ENCODE results near the gene FAM3D.

The FAM3D gene

DNA sequence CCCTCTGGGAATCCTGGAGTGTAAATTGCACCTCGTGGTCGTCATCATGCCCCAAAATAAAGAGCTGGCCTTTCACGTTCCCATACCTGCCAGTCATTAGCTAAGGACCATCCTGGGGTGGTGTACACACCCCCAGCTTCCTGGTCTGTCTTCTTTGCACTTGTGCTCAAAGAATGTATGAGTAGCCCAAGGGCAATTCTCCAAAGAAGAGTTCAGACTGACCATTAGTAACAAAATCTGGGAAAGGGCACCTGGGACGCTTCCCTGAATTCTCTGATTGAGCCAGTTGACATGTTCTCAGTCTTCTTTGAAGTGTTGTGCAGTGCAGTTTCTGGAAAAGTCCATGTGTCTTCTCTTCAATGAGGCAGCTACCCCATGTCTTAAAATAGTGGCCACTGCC, 34.8 kb downstream of the FAM3D start:
- Mint-ChIP-seq H3K4me3 (no peak overlapping the region), H3K36me3 (ENCODE audit: low read depth) (no peaks in the 10 kb centered on the region), H3K4me1 (ENCODE audit: low read depth) (no peaks in the 10 kb centered on the region), H3K27ac (no peak overlapping the region), H3K9me3 (no peaks in the 10 kb centered on the region), H3K27me3 (peaks cover 3% of the 10 kb centered on the region)

DNA sequence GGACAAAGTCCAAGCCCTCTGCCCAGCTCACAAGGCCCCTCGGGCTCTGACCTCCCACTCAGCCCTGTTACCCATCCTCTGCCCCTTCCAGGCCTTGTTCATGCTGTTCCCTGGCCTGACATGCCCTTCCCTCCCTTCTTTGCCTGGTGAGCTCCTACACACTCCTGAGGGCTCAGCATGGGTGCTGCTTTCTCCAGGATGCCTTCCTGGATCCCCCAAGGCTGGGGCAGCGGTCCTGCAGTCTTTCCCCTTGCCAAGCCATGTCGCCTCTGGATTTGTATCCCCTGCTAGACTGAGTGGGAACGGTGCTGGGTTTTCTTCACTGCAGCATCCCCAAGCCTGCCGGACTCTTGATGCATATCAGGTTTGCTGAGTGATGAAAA, 35.9 kb downstream of the FAM3D start:
- Mint-ChIP-seq H3K9me3 (no peaks in the 10 kb centered on the region), H3K4me1 (ENCODE audit: low read depth) (no peaks in the 10 kb centered on the region), H3K27me3 (peaks cover 3% of the 10 kb centered on the region), H3K36me3 (ENCODE audit: low read depth) (no peaks in the 10 kb centered on the region), H3K4me3 (no peak overlapping the region), H3K27ac (no peak overlapping the region)

DNA sequence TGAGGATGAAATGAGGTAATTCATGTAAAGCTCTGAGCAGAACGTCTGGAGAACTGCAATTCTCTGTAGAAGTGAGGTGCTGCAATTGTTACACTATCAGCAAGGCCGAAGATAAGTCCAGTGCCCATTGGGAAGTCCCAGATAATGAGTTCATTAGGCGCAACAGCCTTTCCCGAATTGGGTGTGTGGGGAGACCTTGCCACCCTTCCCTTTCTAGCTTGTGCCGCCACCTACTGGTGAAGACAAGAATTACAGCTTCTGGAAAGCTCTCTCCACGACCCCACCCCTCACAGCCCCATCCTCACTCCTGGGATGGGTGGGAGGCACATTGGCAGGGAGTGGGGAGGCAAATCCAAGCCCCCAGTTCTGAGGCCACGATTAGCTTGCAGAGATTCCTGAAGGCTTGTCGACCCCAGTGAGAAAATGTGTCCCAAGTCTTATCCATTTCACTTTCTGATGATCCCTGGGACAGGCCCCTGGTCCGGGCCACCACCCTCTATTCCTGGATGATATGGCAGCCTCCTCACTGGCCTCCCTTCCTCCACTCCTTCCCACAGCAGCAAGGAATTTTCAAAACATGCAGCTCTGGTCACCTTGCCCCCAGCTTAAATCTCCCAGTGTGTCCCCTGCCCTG, 36.4 kb downstream of the FAM3D start:
- no peak overlapping the region for H3K27ac Mint-ChIP-seq
- H3K36me3 Mint-ChIP-seq (ENCODE audit: low read depth) = no peaks in the 10 kb centered on the region
- no peak overlapping the region for H3K4me3 Mint-ChIP-seq
- H3K27me3 Mint-ChIP-seq = peaks cover 3% of the 10 kb centered on the region
- H3K4me1 Mint-ChIP-seq (ENCODE audit: low read depth) = no peaks in the 10 kb centered on the region
- no peaks in the 10 kb centered on the region for H3K9me3 Mint-ChIP-seq

DNA sequence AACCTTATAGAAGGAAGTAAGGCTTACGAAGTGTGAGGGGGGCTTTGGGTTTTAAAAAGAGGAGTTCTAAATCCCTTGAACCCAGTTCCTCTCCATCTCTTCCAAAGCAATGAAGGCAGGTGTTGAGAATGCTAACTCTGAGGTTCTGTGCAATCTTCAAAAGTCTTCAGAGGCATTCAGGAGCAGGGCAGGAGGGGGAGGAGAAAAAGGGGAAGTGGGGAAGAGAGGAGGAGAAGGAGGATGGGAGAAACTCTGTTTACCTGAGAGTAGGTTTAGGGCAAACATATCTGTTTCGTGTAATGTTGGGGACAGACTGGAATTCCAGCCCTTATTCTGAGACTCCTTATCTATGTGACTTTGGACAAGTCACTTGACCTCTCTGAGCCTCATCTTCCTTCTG, 36.9 kb downstream of the FAM3D start:
- H3K27me3 Mint-ChIP-seq = peaks cover 3% of the 10 kb centered on the region
- H3K9me3 Mint-ChIP-seq = no peaks in the 10 kb centered on the region
- H3K4me1 Mint-ChIP-seq (ENCODE audit: low read depth) = no peaks in the 10 kb centered on the region
- no peak overlapping the region for H3K27ac Mint-ChIP-seq
- no peak overlapping the region for H3K4me3 Mint-ChIP-seq
- no peaks in the 10 kb centered on the region for H3K36me3 Mint-ChIP-seq (ENCODE audit: low read depth)

DNA sequence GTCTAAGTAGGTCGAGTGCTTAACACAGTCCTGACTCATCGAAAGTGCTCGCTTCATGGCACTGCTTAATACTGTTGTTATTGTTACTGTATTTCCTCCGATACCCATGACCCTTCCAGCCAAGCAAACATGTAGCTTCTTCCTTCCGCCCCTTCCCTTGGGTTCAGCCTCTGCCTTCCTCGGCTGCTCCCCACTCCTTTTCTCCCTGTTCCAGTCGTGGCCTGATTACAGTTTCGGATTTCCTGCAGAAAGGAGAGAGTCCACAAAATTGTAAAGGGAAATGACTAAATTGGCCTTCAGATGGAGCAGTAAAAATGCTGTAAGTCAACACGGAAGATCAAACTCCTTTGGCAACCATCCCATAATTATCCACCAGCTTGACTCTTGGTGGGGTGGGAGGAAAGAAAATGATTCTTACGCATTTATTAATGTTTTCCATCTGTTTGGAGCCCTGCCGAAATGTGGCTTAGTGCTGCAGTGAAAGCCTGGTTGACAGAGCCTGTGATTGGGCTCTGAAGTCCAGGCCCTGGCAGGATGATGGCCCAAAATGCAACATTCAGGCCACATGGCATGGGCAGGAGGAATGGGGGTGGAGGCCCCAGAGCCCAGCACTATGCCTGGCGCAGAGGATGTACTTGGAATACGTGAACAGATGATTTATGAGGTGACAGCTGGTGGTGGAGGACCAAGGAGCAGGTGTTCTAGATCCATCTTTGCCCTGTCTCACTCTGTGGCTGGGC, 37.6 kb downstream of the FAM3D start:
- Mint-ChIP-seq H3K4me3 (no peak overlapping the region), H3K27ac (no peak overlapping the region), H3K36me3 (ENCODE audit: low read depth) (no peaks in the 10 kb centered on the region), H3K9me3 (no peaks in the 10 kb centered on the region), H3K4me1 (ENCODE audit: low read depth) (no peaks in the 10 kb centered on the region), H3K27me3 (peaks cover 3% of the 10 kb centered on the region)

DNA sequence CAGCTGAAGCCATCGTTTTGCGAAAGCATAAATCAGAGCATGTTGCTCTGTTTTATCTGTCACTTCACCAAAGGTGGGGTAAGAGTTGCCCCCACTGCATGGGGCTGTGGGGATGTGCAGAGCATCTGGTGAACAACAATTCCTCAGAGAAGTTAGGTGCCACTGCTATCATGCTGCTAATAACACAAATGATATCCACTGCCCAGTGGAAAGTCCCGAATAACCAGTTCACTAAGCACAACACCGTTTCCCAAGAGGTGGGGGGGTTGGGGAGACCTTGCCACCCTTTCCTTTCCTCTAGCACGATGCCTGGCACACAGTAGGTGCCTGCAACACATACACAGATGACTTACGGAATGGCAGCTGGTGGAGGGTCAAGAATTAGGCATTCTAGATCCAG, 38.6 kb downstream of the FAM3D start:
- no peak overlapping the region for H3K4me3 Mint-ChIP-seq
- no peaks in the 10 kb centered on the region for H3K36me3 Mint-ChIP-seq (ENCODE audit: low read depth)
- no peak overlapping the region for H3K27ac Mint-ChIP-seq
- H3K9me3 Mint-ChIP-seq = no peaks in the 10 kb centered on the region
- H3K4me1 Mint-ChIP-seq (ENCODE audit: low read depth) = no peaks in the 10 kb centered on the region
- H3K27me3 Mint-ChIP-seq = peaks cover 3% of the 10 kb centered on the region

DNA sequence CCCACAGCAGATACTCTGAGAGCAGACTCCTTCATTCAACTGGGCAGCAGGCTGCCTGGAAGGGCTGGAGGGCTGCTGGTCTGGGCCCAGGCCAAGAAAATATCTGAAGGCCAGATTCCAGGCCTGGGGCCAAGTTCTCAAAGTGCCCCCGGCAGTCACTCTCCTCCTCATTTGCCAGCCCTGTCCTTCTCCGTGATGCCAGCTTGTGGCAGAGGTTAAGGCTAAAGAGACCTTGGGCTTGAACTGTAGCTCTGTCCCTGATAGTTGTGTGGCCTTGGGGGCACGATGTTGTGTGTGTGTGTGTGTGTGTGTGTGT, 39.0 kb downstream of the FAM3D start:
- Mint-ChIP-seq H3K9me3 (no peaks in the 10 kb centered on the region), H3K4me3 (no peak overlapping the region), H3K4me1 (ENCODE audit: low read depth) (no peaks in the 10 kb centered on the region), H3K27me3 (peaks cover 3% of the 10 kb centered on the region), H3K36me3 (ENCODE audit: low read depth) (no peaks in the 10 kb centered on the region), H3K27ac (no peak overlapping the region)

DNA sequence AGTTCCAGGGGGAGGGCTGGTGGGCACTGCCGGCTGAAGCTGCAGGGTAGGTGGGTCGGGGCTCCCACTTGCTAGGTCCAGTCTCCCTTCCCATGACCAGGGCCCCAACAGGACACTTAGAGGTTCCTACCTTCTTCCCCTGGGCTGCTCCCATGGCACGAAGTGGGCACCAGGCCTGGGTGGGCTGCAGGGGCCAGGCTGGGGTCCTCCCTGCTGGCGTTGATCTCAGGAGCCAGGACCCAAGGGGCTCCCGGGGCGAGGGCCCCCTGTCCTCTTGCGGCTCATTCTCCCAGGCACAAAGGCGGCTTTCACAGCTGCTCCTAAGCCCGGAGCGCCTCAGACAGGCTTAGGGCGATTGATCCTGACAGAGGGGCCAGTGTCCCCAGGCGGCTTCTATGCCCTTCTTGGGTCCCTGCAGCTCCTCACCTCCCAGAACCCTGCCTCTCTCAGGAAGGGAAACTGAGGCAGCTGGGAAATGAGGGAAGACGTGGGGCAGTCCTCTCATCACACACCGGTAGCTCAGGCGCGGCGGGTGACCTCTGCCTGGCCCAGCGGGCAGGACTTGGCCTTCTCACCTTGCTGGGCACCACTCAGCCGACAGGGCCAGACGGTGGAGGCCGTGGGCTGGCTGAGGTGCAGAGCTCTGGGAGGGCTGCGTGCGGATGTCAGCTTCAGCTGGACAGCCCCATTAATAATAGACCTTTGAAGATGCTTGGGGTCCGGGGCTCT, 39.6 kb downstream of the FAM3D start:
- H3K27me3 Mint-ChIP-seq = peaks cover 3% of the 10 kb centered on the region
- H3K4me3 Mint-ChIP-seq = no peak overlapping the region
- H3K9me3 Mint-ChIP-seq = no peaks in the 10 kb centered on the region
- H3K36me3 Mint-ChIP-seq (ENCODE audit: low read depth) = no peaks in the 10 kb centered on the region
- no peaks in the 10 kb centered on the region for H3K4me1 Mint-ChIP-seq (ENCODE audit: low read depth)
- H3K27ac Mint-ChIP-seq = no peak overlapping the region

DNA sequence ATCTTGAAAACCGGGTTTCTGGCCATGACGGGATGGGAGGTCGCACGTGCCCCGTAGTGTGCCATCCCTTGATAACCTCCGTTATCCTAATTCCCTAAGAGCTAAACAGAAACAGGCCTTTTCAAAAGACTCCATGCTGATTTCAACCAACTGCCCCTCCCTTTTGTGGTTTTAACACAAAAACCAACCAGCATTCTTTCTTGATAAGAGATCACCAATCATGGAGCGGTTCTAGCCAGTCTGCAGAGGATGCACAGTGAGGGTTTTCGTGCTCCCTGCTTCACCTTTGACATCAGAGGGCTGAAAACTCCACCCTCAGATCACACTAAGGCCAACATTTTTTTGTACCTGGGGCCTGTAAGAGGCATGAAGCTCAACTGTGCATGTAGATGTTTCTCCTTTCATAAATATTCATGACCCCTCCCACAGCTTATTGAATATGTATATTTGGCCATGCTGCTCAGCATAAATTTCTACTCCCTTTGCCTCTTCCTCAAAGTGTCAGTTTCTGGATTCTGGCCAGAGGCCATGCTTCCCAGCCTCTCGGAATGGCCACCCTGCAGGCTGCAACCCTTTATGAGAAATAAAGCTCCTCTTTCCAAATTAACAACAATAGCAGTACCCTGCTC, 41.3 kb downstream of the FAM3D start:
- Mint-ChIP-seq H3K4me3 (no peak overlapping the region), H3K9me3 (no peaks in the 10 kb centered on the region), H3K27me3 (no peaks in the 10 kb centered on the region), H3K36me3 (ENCODE audit: low read depth) (no peaks in the 10 kb centered on the region), H3K4me1 (ENCODE audit: low read depth) (no peaks in the 10 kb centered on the region), H3K27ac (no peak overlapping the region)

DNA sequence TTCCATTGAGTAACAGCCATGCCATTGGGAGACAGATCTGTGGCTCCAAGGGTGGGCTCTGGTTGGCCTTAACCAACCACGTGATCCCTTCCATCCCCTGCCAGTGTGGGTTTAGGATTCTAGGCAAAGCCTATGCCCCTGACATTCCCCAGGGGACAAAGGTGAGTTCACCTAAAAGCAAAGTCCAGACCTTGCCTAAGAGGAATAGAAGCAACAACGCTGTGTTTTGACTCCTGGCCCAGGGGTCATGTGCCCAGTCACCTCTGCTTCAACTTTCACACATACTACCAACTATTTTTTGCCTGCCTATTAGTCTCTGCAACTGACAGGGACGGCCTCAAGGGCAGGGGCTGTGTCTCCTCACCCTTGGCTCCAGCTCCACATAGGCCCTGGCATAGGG, 42.0 kb downstream of the FAM3D start:
- H3K36me3 Mint-ChIP-seq (ENCODE audit: low read depth) = no peaks in the 10 kb centered on the region
- H3K9me3 Mint-ChIP-seq = no peaks in the 10 kb centered on the region
- H3K4me1 Mint-ChIP-seq (ENCODE audit: low read depth) = no peaks in the 10 kb centered on the region
- H3K27ac Mint-ChIP-seq = no peak overlapping the region
- no peak overlapping the region for H3K4me3 Mint-ChIP-seq
- no peaks in the 10 kb centered on the region for H3K27me3 Mint-ChIP-seq

DNA sequence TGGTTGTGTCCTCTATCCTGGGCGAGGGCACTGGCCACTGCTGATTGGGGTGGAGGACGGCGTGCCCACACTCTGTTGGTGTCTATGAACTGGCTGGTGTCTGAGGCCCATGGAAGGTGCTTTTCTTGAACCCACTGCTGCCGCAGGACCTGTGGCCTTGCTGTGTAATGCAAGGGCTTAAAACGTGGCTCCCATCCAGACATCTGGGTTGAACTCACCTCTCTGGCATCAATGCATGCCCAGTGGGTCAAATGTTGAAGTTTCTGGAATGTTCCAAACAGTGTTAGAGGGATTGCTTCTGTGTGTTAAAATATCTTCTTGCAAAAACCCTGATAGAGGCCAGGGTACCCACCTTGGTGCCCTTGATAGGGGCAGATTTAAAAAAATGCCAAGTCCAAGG, 42.6 kb downstream of the FAM3D start:
- no peaks in the 10 kb centered on the region for H3K27me3 Mint-ChIP-seq
- no peaks in the 10 kb centered on the region for H3K4me1 Mint-ChIP-seq (ENCODE audit: low read depth)
- H3K9me3 Mint-ChIP-seq = no peaks in the 10 kb centered on the region
- no peak overlapping the region for H3K27ac Mint-ChIP-seq
- H3K36me3 Mint-ChIP-seq (ENCODE audit: low read depth) = no peaks in the 10 kb centered on the region
- H3K4me3 Mint-ChIP-seq = no peak overlapping the region

DNA sequence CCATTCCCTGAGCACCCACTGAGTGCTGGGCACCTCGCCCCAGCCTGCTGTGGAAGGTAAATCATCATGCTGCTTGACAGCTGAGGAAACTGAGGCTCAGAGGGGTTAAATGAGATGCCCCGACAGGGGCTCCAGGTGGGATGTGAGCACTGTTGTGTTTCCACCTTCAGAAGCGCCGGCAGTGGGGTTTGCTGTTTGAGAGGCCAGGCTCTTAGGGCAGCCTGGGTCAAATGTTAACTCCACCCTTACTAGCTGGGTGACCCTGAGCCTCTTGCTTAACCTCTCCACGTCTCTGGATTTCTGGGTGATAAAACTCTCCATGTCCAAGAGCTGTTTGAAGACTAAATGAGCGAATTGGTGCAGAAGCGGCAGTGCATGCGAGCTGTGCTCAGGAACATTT, 43.1 kb downstream of the FAM3D start:
- Mint-ChIP-seq H3K9me3 (no peaks in the 10 kb centered on the region), H3K27ac (no peak overlapping the region), H3K36me3 (ENCODE audit: low read depth) (no peaks in the 10 kb centered on the region), H3K27me3 (no peaks in the 10 kb centered on the region), H3K4me1 (ENCODE audit: low read depth) (no peaks in the 10 kb centered on the region), H3K4me3 (no peak overlapping the region)

DNA sequence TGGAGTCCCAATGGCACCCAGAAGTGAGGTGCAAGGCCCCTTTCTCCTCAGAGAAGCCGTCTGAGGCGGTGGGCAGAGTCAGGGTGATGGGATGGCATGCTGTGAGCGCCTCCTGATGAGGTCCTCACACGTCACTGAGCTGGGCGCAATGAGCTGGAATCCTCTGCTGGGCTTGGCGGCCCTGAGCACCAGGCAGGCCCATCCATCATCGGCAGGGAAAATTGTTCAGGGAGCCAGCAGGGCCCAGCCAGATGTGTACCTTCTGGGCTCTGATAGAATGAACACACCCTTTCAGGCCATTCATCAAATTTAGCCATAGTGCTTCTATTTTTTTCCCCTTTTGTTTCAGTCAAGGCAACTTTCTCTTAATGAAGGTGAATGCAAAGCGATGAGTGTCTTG, 43.7 kb downstream of the FAM3D start:
- Mint-ChIP-seq H3K4me3 (no peak overlapping the region), H3K27ac (no peak overlapping the region), H3K36me3 (ENCODE audit: low read depth) (no peaks in the 10 kb centered on the region), H3K4me1 (ENCODE audit: low read depth) (no peaks in the 10 kb centered on the region), H3K9me3 (no peaks in the 10 kb centered on the region), H3K27me3 (no peaks in the 10 kb centered on the region)

DNA sequence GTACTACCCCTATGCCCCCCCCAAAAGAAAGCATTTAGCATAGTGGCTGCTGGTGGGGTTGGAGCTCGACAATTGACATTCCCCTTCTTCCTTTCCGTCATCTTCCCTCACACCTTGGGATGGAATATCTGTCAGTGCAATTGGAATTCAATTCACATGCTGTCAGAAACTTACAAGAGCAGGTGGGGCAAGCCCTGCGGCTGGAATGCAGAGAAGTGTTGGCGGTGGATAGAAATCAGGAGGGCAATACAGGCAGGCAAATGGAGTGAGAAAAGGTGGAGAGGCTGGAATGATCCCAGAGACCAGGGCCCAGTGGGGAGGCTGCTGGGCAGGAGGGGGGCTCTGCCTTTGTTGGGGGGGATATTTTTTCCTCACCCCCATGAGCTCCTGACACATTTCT, 44.1 kb downstream of the FAM3D start:
- H3K27ac Mint-ChIP-seq = no peak overlapping the region
- H3K36me3 Mint-ChIP-seq (ENCODE audit: low read depth) = no peaks in the 10 kb centered on the region
- H3K4me3 Mint-ChIP-seq = no peak overlapping the region
- H3K27me3 Mint-ChIP-seq = no peaks in the 10 kb centered on the region
- no peaks in the 10 kb centered on the region for H3K4me1 Mint-ChIP-seq (ENCODE audit: low read depth)
- H3K9me3 Mint-ChIP-seq = no peaks in the 10 kb centered on the region

DNA sequence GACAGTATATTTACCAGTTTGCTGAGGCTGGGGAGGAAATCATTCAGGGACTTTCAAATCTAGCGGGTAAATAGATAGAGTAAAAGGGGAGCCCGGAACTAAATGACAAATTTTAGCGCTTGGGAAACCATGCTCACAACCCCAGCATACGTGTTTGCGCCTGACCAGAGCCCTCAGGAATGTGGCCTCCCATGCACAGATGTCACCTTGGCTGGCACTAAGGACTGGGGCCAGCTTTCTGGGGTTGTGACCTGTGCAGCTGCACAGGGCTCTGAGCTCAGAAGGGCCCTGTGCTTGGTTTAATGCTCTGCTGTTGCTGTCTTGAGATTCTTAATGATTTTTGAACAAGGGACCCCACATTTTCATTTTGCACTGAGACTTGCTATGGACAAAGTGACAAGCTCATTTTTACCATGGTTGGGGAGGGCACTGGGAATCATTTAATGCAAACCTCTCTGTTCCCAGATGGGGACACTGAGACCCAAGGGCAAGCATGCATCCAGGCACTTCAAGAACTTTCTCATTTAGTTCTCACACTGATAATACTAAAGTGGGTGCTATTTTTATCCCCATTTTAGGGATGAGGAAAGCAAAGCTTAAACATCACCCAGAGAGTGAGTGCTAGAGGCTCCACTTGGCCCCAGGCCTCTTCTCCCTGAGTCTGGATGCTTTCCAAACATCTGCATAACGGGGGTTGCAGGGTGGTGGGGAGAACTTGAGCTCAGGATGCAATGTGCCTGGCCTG, 45.3 kb downstream of the FAM3D start:
- Mint-ChIP-seq H3K36me3 (ENCODE audit: low read depth) (no peaks in the 10 kb centered on the region), H3K4me1 (ENCODE audit: low read depth) (no peaks in the 10 kb centered on the region), H3K4me3 (no peak overlapping the region), H3K27ac (no peak overlapping the region), H3K9me3 (no peaks in the 10 kb centered on the region), H3K27me3 (no peaks in the 10 kb centered on the region)

Data from stimulated activated naive CD8-positive, alpha-beta T cell treated with anti-CD3 and anti-CD28 coated beads, Interleukin-15, Interleukin-2, amounts not matched to agents 100 ng/mL and 50 ng/mL, for 24 hours (primary cell).